ENCODE data around the gene ZNF117.
"Not testable (repeated sequence)": the region's sequence is repeated elsewhere in the genome, so short reads cannot be mapped to it uniquely, and the experiment has no call there.

ZNF117 gene

DNA sequence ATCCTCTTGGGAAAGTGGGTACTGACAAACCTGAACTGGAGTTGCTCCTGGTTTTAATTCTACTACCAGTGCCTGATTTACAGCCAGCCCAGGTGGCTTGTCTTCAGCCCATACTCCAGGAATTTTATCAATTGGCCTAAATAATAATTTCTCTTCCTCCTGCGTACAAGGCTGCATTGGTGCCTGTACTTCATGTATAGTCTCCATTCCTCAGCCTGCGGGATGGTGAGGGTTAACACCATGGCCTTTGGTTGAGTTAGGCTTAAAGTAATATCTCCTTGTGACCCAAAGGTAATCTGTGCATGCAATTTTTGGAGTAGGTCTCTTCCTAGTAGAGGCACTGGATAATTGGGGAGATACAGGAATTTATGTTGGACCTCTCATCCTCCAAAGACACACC, 5.5 kb upstream of the ZNF117 start:
- DNase-seq: no peak

DNA sequence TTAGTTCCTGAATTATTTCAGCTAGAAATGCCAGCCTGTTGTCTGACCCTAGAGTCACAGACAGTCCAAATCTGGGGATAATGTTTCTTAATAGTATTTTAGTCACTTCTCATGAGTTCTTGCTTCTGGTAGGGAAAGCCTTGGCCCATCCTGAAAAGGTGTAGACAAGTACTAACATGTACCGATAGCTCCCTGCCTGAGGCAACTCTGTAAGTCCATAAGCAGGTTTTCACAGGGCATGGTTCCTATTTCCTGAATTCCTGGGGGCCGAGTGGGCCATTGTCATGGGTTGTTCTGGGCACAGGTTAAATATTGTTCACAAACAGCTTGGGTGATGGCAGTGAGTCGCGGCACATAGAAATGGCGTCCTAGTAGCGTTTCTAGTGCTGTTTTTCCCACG, 3.1 kb upstream of the ZNF117 start:
- no peak for DNase-seq

DNA sequence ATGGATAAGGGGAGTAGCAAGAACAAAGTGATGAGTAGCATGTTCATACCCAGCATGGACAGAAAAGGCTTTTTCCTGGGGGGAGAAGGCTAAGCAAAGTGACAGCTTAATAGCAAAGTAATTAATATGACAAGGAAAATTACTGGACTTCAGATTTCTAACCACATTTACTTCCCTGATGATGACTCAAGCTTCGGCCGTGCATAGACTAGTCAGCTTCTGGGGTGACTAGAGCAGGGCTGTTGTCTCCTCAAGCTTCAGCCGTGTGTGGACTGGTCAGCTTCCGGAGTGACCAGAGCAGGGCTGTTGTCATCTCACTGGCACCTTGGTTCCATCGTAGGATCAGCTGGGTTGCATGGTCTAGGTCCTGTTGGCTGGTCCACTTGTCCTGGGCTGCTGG, 2.1 kb upstream of the ZNF117 start:
- no peak for DNase-seq

GRCh38 chr7:64990216-64990615, 620 bp downstream of the ZNF117 start:
- DNase-seq: no peak

DNA sequence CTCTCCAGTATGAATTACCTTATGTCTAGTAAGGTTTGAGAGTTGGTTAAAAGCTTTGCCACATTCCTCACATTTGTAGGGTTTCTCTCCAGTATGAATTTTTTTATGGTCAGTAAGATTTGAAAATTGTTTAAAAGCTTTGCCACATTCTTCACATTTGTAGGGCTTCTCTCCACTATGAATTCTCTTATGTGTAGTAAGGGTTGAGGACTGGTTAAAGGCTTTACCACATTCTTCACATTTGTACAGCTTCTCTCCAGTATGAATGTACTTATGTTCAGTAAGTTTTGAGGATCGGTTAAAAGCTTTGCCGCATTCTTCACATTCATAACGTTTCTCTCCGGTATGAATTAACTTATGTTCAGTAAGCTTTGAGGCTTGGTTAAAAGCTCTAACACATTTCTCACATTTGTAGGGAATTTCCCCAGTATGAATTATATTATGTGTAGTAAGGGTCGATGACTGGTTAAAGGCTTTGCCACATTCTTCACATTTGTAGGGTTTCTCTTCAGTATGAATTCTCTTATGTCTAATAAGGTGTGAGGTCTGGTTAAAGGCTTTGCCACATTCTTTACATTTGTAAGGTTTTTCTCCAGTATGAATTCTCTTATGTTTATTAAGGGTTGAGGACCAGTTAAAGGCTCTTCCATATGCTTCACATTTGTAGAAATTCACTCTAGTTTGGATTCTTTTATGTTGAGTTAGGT, 12.2 kb downstream of the ZNF117 start:
- no peak for DNase-seq

DNA sequence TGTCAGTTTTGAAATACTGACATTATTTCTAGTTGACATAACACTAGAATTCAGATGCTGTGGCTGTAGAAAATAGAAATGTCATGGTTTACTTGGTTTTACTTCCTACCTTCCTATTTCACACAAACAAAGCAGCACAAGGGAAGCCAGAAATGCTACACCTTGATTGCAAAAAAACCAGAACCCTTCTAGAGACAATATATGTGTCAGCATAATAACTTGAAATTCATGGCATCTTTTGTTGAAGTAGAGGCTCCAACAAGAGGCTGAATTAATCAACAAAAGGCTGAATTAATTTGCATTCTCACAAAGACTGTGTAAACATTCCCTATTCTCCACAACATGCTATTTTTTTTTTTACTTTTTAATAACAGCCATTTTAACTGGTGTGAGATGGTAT, 25.2 kb downstream of the ZNF117 start:
- no peak for DNase-seq

GRCh38 chr7:64959072-64959747, 31.6 kb downstream of the ZNF117 start:
- peak; percentile 81 for DNase-seq

DNA sequence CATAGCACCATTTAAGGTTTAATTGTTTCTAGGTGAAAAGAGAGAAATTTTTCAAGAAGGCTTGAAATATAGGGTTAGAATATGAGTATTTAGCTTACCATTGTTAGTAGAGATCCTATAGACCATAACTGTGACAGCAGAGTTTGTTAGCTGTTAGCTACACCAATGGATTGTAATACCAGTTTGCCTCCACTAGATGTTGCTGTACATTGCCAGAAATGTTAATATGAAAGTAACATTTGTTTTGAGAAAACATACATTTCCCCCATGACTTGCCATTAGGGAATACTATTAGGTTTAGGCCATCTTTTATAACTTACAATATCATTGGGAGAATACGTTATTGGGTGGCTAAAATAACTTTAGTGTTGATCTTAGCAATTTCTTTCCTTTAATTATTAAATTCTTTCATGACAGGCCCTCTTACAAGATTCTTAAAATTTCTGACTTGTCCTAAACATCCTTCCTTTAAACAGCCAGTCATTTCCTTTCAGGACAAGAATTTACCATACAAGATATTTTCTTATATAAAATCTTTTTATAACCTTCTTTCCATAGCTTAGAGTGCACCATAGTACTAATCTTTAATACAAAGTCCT, 39.5 kb downstream of the ZNF117 start:
- peak; percentile 58 for DNase-seq

GRCh38 chr7:64950673-64951072, 40.2 kb downstream of the ZNF117 start:
- DNase-seq: not testable (repeated sequence)

- DNase-seq: not testable (repeated sequence)
Measured at GRCh38 chr7:64948774-64949173, 42.1 kb downstream of the ZNF117 start.

DNA sequence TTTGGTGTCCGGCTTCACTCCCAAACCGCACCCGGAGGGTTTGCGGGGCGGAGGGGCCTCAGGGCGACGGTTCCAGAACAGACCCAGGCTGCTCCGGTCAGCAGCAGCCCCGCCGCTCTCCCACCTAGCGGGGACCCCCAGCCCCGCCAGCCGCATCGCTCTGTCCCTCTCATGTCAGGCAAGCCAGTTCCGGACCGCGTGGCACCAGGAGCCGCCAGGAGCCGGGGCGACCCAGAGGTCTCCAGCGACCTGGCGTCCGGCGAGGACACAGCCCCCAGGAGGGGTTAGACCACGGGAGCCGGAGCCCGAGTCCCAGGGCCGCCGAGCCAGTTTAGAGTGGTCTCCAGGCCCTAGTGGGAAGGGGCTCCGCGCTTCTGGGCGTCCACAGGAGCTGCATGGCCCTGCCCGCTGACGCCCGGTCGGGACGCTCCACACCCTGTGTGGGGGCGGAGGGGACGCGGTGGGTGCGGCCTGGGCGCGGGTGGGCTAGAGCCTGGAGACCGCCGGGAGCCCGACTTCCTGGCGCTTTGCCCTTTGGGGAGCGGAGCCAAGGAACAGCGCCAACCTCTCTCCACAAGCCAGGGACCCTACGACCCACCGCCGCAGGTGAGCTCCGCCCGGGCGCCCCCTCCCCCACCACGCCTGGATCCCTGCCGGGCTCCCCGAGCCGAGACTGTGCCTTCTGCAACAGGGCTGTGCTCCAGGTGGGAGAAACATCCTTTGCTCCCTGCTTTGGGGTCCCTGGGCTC, 43.4 kb downstream of the ZNF117 start:
- peak; percentile 20 for DNase-seq

GRCh38 chr7:64946772-64947171, 44.1 kb downstream of the ZNF117 start:
- DNase-seq: peak; percentile 32

GRCh38 chr7:64945503-64946175, 45.2 kb downstream of the ZNF117 start:
- DNase-seq: no peak

GRCh38 chr7:64944667-64945502, 46.0 kb downstream of the ZNF117 start:
- not testable (repeated sequence) for DNase-seq

DNA sequence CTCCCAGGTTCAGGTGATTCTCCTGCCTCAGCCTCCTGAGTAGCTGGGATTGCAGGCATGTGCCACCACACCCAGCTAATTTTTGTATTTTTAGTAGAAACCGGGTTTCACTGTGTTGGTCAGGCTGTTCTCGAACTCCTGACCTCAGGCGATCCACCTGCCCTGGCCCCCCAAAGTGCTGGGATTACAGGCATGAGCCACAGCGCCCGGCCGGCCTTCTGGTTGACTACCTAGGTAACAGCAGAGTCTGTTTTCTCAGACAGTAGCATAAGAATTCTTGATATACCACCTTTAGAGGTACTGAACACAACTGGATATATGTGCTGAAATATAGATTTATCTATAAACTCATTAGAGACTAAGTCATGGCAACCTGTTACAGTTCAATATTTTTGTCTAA, 50.8 kb downstream of the ZNF117 start:
- not testable (repeated sequence) for DNase-seq

DNA sequence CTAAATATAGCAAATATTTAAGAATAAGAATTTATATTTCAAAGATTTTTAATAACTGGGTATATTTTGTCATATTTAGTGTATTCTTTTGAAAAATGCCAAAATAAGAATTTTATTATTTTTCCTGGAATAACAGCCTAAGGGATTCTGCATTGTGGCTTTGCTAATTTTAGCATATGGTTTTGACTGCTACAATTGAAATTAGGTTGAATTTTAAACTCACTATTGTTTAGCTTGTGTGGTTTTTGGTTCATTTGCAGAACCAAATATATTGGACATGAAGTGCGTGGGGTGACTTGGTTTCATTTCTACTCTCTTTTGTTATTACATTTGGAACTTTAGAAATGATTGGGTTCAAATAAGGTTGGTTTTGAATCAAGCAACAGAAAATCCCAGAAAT, 52.3 kb downstream of the ZNF117 start:
- no peak for DNase-seq

DNA sequence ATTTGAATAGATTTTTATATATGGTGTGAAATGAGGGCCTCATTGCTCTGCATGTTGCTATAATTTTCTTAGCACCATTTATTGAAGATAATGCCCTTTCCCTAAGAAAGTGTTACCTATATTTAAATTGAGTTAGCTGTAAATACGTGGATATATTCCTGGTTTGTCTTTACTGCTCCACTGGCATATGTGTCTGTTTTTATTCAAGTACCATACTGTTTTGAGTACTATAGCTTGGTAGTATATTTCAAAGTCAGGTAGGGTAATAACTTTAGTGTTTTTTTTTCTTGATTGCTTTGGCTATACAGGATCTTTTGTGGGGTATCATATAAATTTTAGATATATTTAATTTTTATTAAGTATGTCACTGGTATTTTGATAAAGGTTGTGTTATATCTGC, 56.4 kb downstream of the ZNF117 start:
- no peak for DNase-seq

- not testable (repeated sequence) for DNase-seq
Measured at GRCh38 chr7:64928252-64929187, 62.3 kb downstream of the ZNF117 start.

Data from NCI-H345 (cell line).